Activated naive CD8-positive, alpha-beta T cell (primary cell): ENCODE data around the gene OVCA2.

Source experiments
- H3K27ac Mint-ChIP-seq: one replicate; pipeline ENCODE4 v1.8.0; 2021; ENCODE audit warnings: mixed read lengths
- H3K27me3 Mint-ChIP-seq: one replicate; pipeline ENCODE4 v1.8.0; 2021; ENCODE audit warnings: mixed read lengths
- H3K36me3 Mint-ChIP-seq: one replicate; pipeline ENCODE4 v1.8.0; 2021; ENCODE audit warnings: mixed read lengths
- H3K4me1 Mint-ChIP-seq: one replicate; pipeline ENCODE4 v1.8.0; 2021; ENCODE audit warnings: low read depth, mixed read lengths
- H3K4me3 Mint-ChIP-seq: one replicate; pipeline ENCODE4 v1.8.0; 2021; ENCODE audit warnings: mild to moderate bottlenecking, mixed read lengths
- H3K9me3 Mint-ChIP-seq: one replicate; pipeline ENCODE4 v1.8.0; 2021; ENCODE audit warnings: low read depth, mixed read lengths

The OVCA2 gene

DNA sequence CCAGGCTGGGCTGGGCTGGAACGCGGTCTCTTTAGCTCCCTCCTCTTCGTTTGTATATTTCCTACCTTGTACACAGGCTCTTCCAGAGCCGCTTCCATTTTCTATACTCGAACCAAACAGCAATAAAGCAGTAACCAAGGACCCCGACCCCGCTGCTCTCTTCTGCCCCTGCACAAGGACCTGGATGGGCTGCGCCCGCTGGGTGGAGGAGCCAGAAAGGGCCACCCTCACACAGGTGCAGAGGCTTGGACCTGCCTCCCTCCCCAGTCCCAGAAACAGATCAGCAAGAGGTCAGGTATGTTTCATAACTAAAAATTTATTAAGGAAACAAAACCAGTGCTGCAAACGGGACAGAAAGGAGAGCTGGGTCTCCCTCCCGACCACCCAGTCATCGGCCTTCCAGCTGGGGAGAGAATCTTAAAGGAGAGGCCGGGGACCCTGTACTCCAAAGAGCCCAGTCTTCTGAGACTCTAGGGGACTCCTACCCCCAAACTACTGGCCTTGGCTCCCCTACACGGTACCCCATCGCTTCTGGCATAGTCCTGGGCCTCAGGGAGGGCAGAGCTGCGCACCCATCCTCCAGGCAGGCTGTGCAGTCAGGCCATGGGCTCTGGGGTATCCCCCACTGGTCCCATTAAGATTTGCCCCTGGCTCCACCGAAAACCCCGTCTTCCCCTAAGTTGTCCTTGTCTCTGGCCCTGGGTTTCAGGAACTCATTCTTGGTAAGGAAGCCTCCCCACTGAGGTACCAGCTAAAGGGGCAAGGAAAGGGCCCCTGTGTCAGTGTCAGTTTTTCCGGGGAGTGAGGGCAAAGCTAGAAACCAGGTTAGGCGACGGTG is 17.9 kb downstream of the OVCA2 start:
- peaks cover 3% of the 10 kb centered on the region for H3K27me3 Mint-ChIP-seq

DNA sequence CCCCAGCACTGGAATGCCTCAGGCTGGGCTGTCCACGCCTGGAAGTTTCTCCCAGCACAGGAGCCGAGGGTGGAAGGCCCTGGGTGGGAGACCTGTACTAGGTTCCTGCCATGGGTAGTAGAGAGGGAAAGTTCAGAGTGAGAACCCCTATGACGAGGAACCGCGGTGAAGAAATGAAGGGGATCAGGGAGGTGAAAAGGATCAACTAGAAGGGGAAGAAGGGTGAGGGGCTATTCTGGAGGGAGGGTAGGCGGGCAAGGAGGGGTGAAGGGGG is 18.5 kb downstream of the OVCA2 start:
- H3K27ac Mint-ChIP-seq, result peak overlapping the region; percentile 34
- peaks cover 6% of the 10 kb centered on the region for H3K4me1 Mint-ChIP-seq
- H3K36me3 Mint-ChIP-seq, result peaks cover 22% of the 10 kb centered on the region

More for the DNA sequence above, 17.9 kb downstream of the OVCA2 start:
- Mint-ChIP-seq H3K27ac (peak overlapping the region; percentile 70), H3K4me1 (peaks cover 4% of the 10 kb centered on the region), H3K36me3 (peaks cover 20% of the 10 kb centered on the region), H3K4me3 (no peak overlapping the region), H3K9me3 (no peaks in the 10 kb centered on the region)

DNA sequence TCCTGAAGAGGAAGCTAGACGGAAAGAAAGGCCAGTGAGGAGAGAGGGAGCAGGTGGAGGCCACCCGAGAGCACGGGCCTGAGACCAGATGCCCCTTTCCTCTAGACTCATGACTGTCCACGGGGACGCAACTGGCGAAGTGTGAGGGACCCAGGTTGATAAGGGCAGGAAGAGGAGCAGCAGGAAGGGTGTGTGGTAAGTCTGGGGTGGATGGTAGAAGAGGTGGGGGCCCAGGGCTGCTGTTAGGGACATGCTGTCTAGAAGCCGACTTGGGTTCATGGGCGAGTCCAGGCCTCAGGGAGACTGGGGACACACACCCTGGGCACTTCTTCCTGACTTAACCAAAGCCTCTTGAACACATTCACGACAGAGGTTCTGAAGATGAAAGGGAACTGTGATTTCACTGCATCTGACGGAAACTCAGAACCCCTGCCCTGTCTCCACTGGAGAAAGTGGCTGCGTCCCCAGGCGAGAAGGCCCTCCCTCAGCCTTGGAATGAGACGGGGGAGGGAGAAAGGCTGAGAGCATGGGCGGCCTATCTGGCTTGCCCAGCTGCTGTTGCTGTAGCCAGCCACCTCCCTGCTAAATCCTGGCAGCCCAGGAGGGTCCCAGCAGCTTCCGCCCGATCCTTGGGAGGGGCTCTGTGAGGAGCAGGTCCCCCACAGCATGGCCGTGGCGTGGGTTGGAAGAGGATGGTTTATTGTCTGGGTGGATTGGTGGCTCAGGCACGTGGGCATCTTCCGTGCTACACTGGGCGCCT is 19.0 kb downstream of the OVCA2 start:
- no peaks in the 10 kb centered on the region for H3K9me3 Mint-ChIP-seq
- peaks cover 22% of the 10 kb centered on the region for H3K36me3 Mint-ChIP-seq
- peaks cover 3% of the 10 kb centered on the region for H3K27me3 Mint-ChIP-seq
- no peak overlapping the region for H3K4me3 Mint-ChIP-seq
- peaks cover 6% of the 10 kb centered on the region for H3K4me1 Mint-ChIP-seq
- no peak overlapping the region for H3K27ac Mint-ChIP-seq

More for the DNA sequence above, 18.5 kb downstream of the OVCA2 start:
- Mint-ChIP-seq H3K4me3 (no peak overlapping the region), H3K27me3 (peaks cover 3% of the 10 kb centered on the region), H3K9me3 (no peaks in the 10 kb centered on the region)

DNA sequence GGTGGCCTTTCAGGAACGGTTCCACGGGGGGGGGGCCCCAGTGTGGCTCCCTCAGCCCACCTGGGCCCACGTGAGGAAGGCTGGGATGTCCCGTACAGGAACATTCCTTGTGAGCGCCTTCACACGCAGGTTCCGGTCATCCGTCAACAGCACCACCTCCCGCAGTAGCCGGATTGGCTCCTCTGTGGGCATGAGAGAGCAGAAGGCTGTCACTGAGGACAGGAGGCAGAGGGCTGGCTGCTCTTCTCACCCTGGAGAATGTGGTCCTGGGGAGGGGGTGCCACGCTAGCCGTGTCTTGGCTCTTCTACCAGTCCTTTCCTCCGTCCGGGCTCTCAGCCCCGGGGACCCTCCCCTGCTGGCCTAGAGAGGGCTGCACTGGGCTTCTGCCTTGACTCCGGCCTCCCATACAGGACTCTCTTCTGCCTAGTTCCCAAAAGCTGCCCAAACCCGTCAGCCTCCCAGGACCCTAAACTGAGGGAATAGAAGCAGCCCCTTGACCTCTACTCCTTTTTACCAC is 19.7 kb downstream of the OVCA2 start:
- H3K27ac Mint-ChIP-seq, result peak overlapping the region; percentile 22

DNA sequence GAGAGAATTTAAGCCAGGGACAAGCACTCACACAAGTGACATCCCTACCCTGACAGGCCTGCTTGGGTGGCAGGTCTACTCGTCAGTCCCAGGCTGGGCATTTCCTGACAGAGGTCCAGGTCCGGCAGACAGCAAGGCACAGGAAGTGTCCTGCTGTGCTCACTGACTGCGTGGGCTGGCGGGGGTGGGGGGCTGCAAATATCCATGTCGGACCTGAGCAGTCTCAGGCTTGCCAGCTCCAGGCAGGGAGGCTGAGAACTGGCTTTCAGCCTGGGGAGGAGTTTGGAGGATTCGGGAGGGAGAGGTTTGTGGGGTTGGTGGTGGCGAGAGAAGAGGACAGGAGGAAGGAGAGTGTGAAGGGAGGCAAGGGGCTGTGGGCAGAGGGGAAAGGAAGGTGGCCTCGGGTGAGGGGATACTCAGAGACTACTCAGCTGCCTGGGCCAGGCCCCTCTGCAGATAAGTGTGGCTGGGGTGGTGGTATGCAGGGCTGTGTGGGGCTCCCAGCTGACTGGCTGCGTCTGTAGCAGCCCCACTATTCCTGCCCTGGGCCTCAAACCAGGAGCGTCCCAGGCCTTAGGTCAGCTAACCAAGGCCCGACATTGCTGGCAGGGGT is 20.9 kb downstream of the OVCA2 start:
- peaks cover 6% of the 10 kb centered on the region for H3K4me1 Mint-ChIP-seq

More for the DNA sequence above, 19.7 kb downstream of the OVCA2 start:
- Mint-ChIP-seq H3K27me3 (peaks cover 3% of the 10 kb centered on the region), H3K36me3 (peaks cover 27% of the 10 kb centered on the region), H3K4me1 (peaks cover 6% of the 10 kb centered on the region), H3K9me3 (no peaks in the 10 kb centered on the region), H3K4me3 (no peak overlapping the region)

DNA sequence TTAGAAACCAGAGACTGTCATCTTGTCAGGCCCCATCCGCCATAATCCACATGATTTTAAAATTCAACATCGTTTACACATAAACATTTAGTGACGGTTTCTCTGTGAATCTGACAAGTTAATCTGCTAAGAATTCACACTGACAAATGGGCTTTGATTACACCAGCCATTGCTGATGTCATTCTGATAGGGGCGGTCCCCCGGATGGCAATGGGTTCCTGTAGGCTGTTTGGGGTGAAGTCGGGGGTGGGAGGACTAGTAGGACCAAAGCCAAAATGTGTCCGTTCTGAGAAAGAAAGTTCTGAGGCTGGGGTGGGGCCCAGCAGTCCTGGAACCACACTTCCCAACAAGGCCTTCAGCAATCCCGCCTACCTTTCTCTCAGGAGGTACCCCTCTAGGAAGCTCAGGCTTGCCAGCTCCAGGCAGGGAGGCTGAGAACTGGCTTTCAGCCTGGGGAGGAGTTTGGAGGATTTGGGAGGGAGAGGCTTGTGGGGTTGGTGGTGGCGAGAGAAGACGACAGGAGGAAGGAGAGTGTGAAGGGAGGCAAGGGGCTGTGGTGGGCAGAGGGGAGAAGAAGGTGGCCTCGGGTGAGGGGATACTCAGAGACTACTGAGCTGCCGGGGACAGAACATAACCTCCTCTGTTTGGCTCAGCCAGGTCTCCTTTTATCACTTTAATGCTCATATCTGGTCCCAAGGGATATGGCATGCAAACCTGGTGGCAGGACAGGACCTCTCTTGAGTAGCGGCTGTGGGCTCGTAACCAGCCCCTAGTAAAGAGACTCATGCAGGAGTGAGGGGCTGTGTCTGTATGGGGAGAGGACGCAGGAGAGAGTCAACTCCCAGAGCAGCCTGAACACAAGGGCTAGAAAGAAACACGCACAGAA is 21.7 kb downstream of the OVCA2 start:
- H3K27me3 Mint-ChIP-seq, result peaks cover 3% of the 10 kb centered on the region
- H3K4me1 Mint-ChIP-seq, result peaks cover 7% of the 10 kb centered on the region
- H3K36me3 Mint-ChIP-seq, result peaks cover 27% of the 10 kb centered on the region
- H3K4me3 Mint-ChIP-seq, result peak overlapping the region; percentile 21
- no peak overlapping the region for H3K27ac Mint-ChIP-seq
- no peaks in the 10 kb centered on the region for H3K9me3 Mint-ChIP-seq

More for the DNA sequence above, 20.9 kb downstream of the OVCA2 start:
- H3K36me3 Mint-ChIP-seq, result peaks cover 27% of the 10 kb centered on the region
- no peaks in the 10 kb centered on the region for H3K9me3 Mint-ChIP-seq
- peaks cover 3% of the 10 kb centered on the region for H3K27me3 Mint-ChIP-seq
- H3K27ac Mint-ChIP-seq, result peak overlapping the region; percentile 41
- H3K4me3 Mint-ChIP-seq, result no peak overlapping the region

DNA sequence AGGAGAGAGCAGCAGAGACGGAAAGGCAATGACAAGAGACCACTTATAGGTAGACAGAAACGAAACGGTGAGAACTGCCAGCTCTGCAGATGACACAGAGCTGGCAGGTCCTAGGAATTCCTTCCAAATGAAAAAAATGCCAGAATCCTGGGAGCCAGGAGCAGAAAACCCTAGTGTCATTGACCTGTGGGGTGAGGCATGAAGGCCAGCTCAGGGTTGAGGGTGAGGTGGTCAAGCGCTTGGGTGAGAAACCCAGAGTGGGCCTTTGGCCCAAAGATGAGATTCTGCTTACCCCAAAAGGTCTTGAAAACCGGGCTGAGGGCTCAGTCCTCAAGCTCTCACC is 22.3 kb downstream of the OVCA2 start:
- Mint-ChIP-seq H3K27ac (no peak overlapping the region), H3K27me3 (peaks cover 3% of the 10 kb centered on the region), H3K4me1 (peaks cover 13% of the 10 kb centered on the region), H3K9me3 (no peaks in the 10 kb centered on the region), H3K4me3 (peak overlapping the region; percentile 21), H3K36me3 (peaks cover 33% of the 10 kb centered on the region)

DNA sequence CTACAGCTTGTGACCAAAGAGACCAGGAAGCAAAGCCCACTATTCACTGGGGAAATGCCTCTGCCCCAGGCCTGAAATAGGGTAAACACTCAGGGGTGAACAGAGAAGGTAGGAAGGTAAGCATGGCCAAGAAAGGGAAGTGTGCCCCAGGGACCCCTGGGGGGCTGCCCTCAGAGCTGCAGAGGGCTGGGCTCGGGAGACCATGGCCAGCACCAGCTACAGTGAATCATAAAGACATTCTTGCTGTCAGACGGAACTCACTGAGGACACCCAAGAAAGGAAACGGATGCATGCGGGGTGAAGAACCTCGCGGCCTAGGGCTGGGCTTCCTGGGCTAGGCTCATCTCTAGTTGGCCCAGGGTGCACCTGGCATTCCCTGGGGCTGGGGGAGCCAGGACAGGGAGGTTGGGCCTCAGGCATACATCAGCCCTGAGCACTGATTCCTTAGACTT is 22.7 kb downstream of the OVCA2 start:
- H3K27ac Mint-ChIP-seq, result peak overlapping the region; percentile 54
- peaks cover 13% of the 10 kb centered on the region for H3K4me1 Mint-ChIP-seq
- H3K36me3 Mint-ChIP-seq, result peaks cover 34% of the 10 kb centered on the region
- H3K9me3 Mint-ChIP-seq, result no peaks in the 10 kb centered on the region
- peaks cover 2% of the 10 kb centered on the region for H3K27me3 Mint-ChIP-seq
- H3K4me3 Mint-ChIP-seq, result no peak overlapping the region

DNA sequence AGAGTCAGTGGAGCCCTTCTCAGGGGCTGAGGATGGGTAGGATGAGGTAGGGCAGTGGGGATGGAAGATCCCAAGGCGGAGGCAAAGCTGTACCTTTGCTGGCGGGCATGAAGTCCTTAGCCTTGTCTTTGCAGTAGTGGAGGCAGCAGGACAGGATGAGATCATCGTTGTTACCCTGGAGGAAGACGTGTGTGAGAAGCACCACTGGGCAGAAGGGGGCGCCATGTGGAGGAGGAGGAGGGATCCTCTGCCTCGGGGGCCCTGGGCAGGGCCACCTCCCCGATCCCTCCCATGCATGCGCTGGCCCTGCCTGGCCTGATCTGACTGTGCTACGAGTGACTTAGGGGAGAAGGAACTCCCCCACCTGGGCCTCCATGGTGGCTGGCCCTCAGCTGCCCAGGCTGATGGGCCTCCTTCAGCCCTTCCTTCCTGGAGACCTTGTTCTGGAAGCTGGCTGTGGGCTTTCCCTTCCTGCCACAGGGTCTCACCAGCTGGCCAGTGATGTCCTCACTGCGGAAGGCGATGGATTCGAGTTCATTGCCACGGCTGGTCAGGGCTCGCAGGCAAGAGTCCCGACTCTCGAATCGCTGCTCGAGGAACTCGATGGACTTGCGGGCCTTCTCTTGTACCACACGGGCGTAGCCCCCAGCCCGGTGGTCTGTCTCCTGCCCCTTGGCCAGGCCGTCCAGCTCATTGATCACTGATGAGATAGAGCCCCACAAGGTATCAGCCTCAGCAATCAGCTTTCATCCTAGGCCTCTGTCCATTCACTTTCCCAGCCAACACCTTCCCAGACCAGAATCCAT is 23.4 kb downstream of the OVCA2 start:
- Mint-ChIP-seq H3K4me1 (peaks cover 18% of the 10 kb centered on the region), H3K36me3 (peaks cover 38% of the 10 kb centered on the region), H3K4me3 (no peak overlapping the region), H3K9me3 (no peaks in the 10 kb centered on the region), H3K27ac (no peak overlapping the region), H3K27me3 (peaks cover 2% of the 10 kb centered on the region)

DNA sequence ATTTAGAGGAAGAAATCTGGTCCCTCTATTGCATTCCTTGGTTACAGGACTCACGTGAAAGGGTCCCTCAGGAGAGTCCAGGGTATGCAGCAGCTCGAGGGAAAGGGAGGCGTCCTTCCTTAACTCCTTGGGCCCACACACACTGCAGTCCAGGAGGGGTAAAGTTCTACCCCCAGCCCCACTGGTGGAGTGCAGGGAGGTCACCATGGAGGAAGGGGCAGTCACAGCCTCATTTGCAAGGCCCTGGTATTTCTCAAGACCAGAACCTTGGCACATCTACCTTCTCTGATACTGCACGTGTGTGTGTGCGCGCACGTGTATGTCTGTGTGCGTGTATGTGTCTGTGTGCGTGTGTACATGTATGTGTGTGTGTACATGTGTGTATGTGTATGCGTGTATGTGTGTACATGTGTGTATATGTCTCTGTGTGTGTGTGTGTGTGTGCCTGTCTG is 24.2 kb downstream of the OVCA2 start:
- H3K27me3 Mint-ChIP-seq, result no peaks in the 10 kb centered on the region
- peaks cover 34% of the 10 kb centered on the region for H3K36me3 Mint-ChIP-seq
- H3K9me3 Mint-ChIP-seq, result no peaks in the 10 kb centered on the region
- no peak overlapping the region for H3K27ac Mint-ChIP-seq
- H3K4me1 Mint-ChIP-seq, result peaks cover 25% of the 10 kb centered on the region
- H3K4me3 Mint-ChIP-seq, result no peak overlapping the region

DNA sequence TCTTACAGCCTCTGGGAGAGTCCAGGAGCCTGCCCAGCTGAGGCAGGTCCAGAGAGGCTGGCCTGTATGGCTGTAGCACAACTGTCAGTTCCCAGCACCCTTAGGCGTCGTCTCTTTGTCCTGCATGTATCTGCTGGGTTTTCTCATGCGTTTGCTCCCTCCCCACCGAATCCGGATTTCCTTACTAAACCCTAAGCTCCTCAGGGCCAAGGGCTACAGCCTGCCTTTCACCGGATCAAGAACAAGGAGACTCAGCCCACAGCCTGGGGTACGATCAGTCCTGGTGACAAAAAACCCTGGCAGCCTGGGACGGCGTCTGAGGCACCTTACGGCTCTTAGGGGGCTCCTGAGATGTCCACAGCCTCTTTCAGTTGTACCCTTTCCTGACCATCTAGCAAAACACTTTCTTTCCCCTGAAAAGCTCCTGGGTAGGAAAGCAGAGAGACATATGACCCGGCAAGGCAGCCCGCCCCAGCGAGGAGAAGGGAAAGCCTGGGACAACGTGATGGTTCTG is 25.3 kb downstream of the OVCA2 start:
- Mint-ChIP-seq H3K9me3 (no peaks in the 10 kb centered on the region), H3K4me1 (peaks cover 27% of the 10 kb centered on the region), H3K4me3 (no peak overlapping the region), H3K27ac (peak overlapping the region; percentile 6), H3K27me3 (no peaks in the 10 kb centered on the region), H3K36me3 (peaks cover 32% of the 10 kb centered on the region)

DNA sequence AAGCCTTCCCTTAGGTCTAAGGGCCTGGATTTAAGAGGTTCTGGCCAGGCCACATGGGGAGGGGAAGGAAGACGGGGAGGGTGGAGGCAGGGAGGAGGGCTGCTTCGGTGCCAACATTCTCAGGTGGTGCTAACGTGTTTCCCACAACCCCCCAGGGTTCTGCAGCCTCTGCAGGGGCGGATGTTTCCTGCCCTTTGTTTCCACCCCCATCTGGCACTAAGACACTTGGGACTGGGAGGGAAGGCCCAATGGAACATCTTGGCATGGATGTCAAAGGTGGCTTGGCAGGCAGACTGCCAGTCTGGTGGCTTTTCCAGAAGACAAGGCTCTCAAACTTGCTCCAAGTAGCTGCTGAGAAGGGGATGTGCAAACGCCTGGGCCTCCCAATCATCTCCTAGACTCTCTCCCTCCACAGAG is 25.8 kb downstream of the OVCA2 start:
- Mint-ChIP-seq H3K9me3 (no peaks in the 10 kb centered on the region), H3K27me3 (no peaks in the 10 kb centered on the region), H3K4me1 (peaks cover 27% of the 10 kb centered on the region), H3K4me3 (no peak overlapping the region), H3K27ac (no peak overlapping the region), H3K36me3 (peaks cover 30% of the 10 kb centered on the region)

DNA sequence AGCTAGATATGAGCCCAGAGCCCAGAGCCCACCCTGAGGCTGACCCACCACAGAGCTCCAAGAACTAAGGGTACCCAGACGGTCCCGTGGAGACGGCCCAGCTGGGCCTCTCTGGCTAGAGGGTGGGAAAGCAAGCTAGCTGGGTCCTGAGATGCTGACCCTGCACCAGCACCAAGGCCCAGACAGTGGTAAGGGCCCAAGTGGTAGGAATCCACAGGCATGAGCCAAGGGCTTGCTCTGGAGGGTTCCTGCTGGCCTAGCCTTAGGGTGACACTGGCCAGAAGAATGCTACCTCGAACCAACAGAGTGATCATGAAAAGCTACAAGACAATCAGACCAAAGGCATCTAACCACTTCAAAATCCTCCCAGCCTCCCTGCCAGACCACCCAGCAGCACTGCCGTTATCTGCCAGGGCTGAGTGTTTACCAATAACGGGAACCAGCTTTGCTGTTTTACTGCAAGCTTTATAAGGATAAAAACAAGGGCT is 26.3 kb downstream of the OVCA2 start:
- Mint-ChIP-seq H3K4me3 (no peak overlapping the region), H3K27me3 (no peaks in the 10 kb centered on the region), H3K4me1 (peaks cover 27% of the 10 kb centered on the region), H3K9me3 (no peaks in the 10 kb centered on the region), H3K36me3 (peaks cover 33% of the 10 kb centered on the region), H3K27ac (no peak overlapping the region)
